Tibial artery (tissue), 4 donors: ENCODE results near the gene PPM1L.

ENCODE experiments used
- DNase-seq, 2 donors: peaks; one replicate each; pipeline ENCODE4 v3.0.0-alpha.2; 2019
- H3K27ac ChIP-seq, 2 donors: fragments of 200-600 bp; sonication (generic) in 1 of 2; 1 replicate in 1 of 2; 2 replicates in 1 of 2; pipeline ENCODE4 v1.5.1; 2018 to 2019; ENCODE audit warnings: mild to moderate bottlenecking in 1 of 2
- H3K27me3 ChIP-seq, 2 donors: fragments of 200-600 bp; sonication (generic) in 1 of 2; one replicate each; pipeline versions ENCODE4 v1.5.1 to v1.6.0; 2016 to 2019
- H3K36me3 ChIP-seq, 3 donors: fragments of 200-600 bp; sonication (generic) in 2 of 3; one replicate each; pipeline ENCODE4 v1.5.1; 2016 to 2019; ENCODE audit warnings: mild to moderate bottlenecking in 2 of 3
- H3K4me1 ChIP-seq, 4 donors: fragments of 200-600 bp; sonication (generic) in 2 of 4; 1 replicate in 3 of 4; 2 replicates in 1 of 4; pipeline ENCODE4 v1.5.1; 2016 to 2019
- H3K4me3 ChIP-seq, 2 donors: fragments of 200-600 bp; sonication (generic) in 1 of 2; 1 replicate in 1 of 2; 2 replicates in 1 of 2; pipeline ENCODE4 v1.5.1; 2018 to 2019; ENCODE audit warnings: mild to moderate bottlenecking in 2 of 2
- H3K9me3 ChIP-seq, 3 donors: fragments of 200-600 bp; sonication (generic) in 1 of 3; one replicate each; pipeline ENCODE4 v1.5.1; 2016 to 2019
- CTCF ChIP-seq, 2 experiments: fragments of 200-600 bp in 1 of 2; fragments of 450-650 bp in 1 of 2; IDR thresholded peaks; one replicate each; pipeline ENCODE4 v1.5.1; 2017 to 2019; ENCODE audit warnings: antibody characterized with exemption in 2 of 2, mild to moderate bottlenecking in 1 of 2, moderate library complexity in 1 of 2
- intact Hi-C: fragments of 100-400 bp; cut with DNase I; formaldehyde crosslinking; loops from one replicate; pipeline ENCODE4 v1.15.0; 2023; ENCODE audit warnings: low total_unique reads

PPM1L gene

GRCh38 chr3:160874736-160875135 is 118.7 kb downstream of the PPM1L start:
- DNase-seq: no peak
- Histone ChIP-seq H3K9me3 (peaks cover 0 to 6% (median 5%) of the 10 kb centered on the region in 3 donors), H3K27me3 (no peaks in the 10 kb centered on the region), H3K4me3 (no peak overlapping the region), H3K36me3 (no peaks in the 10 kb centered on the region), H3K27ac (no peak overlapping the region), H3K4me1 (peaks cover 0 to 32% (median 12%) of the 10 kb centered on the region in 4 donors)
- intact Hi-C loops: no loop called here
- TF ChIP-seq CTCF (IDR thresholded peaks at IDR 0.05): no peak

- Histone ChIP-seq H3K36me3 (no peaks in the 10 kb centered on the region), H3K4me3 (no peak overlapping the region), H3K4me1 (peaks cover 0 to 13% (median 3%) of the 10 kb centered on the region in 4 donors), H3K27me3 (no peaks in the 10 kb centered on the region), H3K27ac (no peak overlapping the region), H3K9me3 (peaks cover 0 to 6% (median 5%) of the 10 kb centered on the region in 3 donors)
- no peak for DNase-seq
- intact Hi-C loops: no loop called here
- no peak for TF ChIP-seq CTCF (IDR thresholded peaks at IDR 0.05)
These were observed 120.6 kb downstream of the PPM1L start for GRCh38 chr3:160876643-160877042.

- no peaks in the 10 kb centered on the region for H3K27me3 ChIP-seq
- intact Hi-C loops: no loop called here
- no peak overlapping the region for H3K4me3 ChIP-seq
- no peaks in the 10 kb centered on the region for H3K36me3 ChIP-seq
- H3K9me3 ChIP-seq: peaks cover 0 to 6% (median 5%) of the 10 kb centered on the region in 3 donors
- no peak overlapping the region for H3K27ac ChIP-seq
- no peak for TF ChIP-seq CTCF (IDR thresholded peaks at IDR 0.05)
- no peak for DNase-seq
- H3K4me1 ChIP-seq: peaks cover 0 to 13% (median 3%) of the 10 kb centered on the region in 4 donors
These were observed 123.8 kb downstream of the PPM1L start for GRCh38 chr3:160879859-160880258.

- DNase-seq: no peak
- TF ChIP-seq CTCF (IDR thresholded peaks at IDR 0.05): no peak
- H3K4me3 ChIP-seq: no peak overlapping the region
- H3K27me3 ChIP-seq: no peaks in the 10 kb centered on the region
- intact Hi-C loops: no loop called here
- no peak overlapping the region for H3K27ac ChIP-seq
- no peaks in the 10 kb centered on the region for H3K4me1 ChIP-seq
- H3K9me3 ChIP-seq: peaks cover 0 to 2% (median under 1%) of the 10 kb centered on the region in 3 donors
- no peaks in the 10 kb centered on the region for H3K36me3 ChIP-seq
These were observed 127.3 kb downstream of the PPM1L start for GRCh38 chr3:160883373-160883772.

GRCh38 chr3:160885791-160886286 is 129.8 kb downstream of the PPM1L start:
- H3K4me3 ChIP-seq: no peak overlapping the region
- no peak for DNase-seq
- no peaks in the 10 kb centered on the region for H3K36me3 ChIP-seq
- H3K4me1 ChIP-seq: no peaks in the 10 kb centered on the region
- H3K9me3 ChIP-seq: no peaks in the 10 kb centered on the region
- TF ChIP-seq CTCF (IDR thresholded peaks at IDR 0.05): no peak
- no peak overlapping the region for H3K27ac ChIP-seq
- H3K27me3 ChIP-seq: no peaks in the 10 kb centered on the region
- intact Hi-C loops: no loop called here

- DNase-seq: no peak
- intact Hi-C loops: no loop called here
- H3K9me3 ChIP-seq: no peaks in the 10 kb centered on the region
These were observed 130.4 kb downstream of the PPM1L start for GRCh38 chr3:160886421-160886820.

More at GRCh38 chr3:160886421-160886820, 130.4 kb downstream of the PPM1L start:
- Histone ChIP-seq H3K36me3 (no peaks in the 10 kb centered on the region), H3K27ac (no peak overlapping the region), H3K4me3 (no peak overlapping the region), H3K4me1 (no peaks in the 10 kb centered on the region), H3K27me3 (no peaks in the 10 kb centered on the region)
- TF ChIP-seq CTCF (IDR thresholded peaks at IDR 0.05): no peak
